Measurements from ENCODE around the gene ZNF592.

- TF ChIP-seq CTCF (IDR thresholded peaks at IDR 0.05) (no peak), POLR2A (IDR thresholded peaks at IDR 0.05) (no peak), POLR2AphosphoS5 (IDR thresholded peaks at IDR 0.05) (no peak)
These were observed 7.7 kb upstream of the ZNF592 start for GRCh38 chr15:84740691-84741090.
